Lower leg skin (tissue), 3 donors: Measurements from ENCODE around the gene NR2E1.

Experiments
- POLR2A ChIP-seq, 2 donors: fragments of 450-650 bp; IDR thresholded peaks; one replicate each; pipeline ENCODE4 v1.6.1; 2016 to 2017; ENCODE audit warnings: antibody characterized with exemption in 2 of 2, mild to moderate bottlenecking in 1 of 2, moderate library complexity in 1 of 2
- TF ChIP-seq, protein P1 (sequence below), 3 donors: fragments of 450-650 bp; IDR thresholded peaks; one replicate each; pipeline ENCODE4 v1.5.1; 2016; ENCODE audit warnings: antibody characterized with exemption in 3 of 3, mild to moderate bottlenecking in 3 of 3, moderate library complexity in 2 of 3

DNA sequence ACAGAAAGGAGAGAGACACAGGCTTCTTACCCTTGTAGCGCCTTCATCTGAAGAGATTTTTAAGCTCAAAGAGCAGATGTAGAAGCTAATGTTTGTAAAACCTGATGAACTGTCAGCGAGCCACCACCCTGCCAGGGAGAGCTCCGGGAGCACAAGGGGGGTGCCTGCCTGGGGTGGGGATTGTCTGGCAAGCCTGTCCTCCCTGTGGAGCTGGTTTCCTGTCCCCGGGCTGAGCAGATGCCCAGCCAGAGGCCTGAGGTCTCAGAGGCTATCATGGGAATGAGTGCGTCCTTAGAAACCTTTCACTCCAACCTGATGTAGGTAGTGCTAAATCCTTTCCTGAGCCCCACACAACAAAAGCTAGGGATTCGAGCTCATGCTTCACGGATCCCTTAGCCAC is 41.9 kb upstream of the NR2E1 start:
- TF ChIP-seq, protein P1, sequence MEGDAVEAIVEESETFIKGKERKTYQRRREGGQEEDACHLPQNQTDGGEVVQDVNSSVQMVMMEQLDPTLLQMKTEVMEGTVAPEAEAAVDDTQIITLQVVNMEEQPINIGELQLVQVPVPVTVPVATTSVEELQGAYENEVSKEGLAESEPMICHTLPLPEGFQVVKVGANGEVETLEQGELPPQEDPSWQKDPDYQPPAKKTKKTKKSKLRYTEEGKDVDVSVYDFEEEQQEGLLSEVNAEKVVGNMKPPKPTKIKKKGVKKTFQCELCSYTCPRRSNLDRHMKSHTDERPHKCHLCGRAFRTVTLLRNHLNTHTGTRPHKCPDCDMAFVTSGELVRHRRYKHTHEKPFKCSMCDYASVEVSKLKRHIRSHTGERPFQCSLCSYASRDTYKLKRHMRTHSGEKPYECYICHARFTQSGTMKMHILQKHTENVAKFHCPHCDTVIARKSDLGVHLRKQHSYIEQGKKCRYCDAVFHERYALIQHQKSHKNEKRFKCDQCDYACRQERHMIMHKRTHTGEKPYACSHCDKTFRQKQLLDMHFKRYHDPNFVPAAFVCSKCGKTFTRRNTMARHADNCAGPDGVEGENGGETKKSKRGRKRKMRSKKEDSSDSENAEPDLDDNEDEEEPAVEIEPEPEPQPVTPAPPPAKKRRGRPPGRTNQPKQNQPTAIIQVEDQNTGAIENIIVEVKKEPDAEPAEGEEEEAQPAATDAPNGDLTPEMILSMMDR (IDR thresholded peaks at IDR 0.05), result no peak
- no peak for TF ChIP-seq POLR2A (IDR thresholded peaks at IDR 0.05)
